SIG-M5 (cell line): ENCODE measurements around the gene ACP5.
"Not testable (repeated sequence)": the region's sequence is repeated elsewhere in the genome, so short reads cannot be mapped to it uniquely, and the experiment has no call there.

Experiments
- DNase-seq: peaks from one replicate; lab custom pipeline; 2025; lab: John Stamatoyannopoulos, UW

The ACP5 gene

GRCh38 chr19:11578258-11579142 lies 1.1 kb upstream of the ACP5 start:
- no peak for DNase-seq

- DNase-seq = no peak
Measured at GRCh38 chr19:11576227-11576626, 1.2 kb downstream of the ACP5 start.

GRCh38 chr19:11574689-11575088 lies 2.8 kb downstream of the ACP5 start:
- no peak for DNase-seq

- DNase-seq = not testable (repeated sequence)
Measured at GRCh38 chr19:11573763-11574162, 3.7 kb downstream of the ACP5 start.

GRCh38 chr19:11573354-11573753 lies 4.1 kb downstream of the ACP5 start:
- DNase-seq = not testable (repeated sequence)

- DNase-seq = no peak
Measured at GRCh38 chr19:11570039-11570462, 7.4 kb downstream of the ACP5 start.

GRCh38 chr19:11566164-11566563 lies 11.3 kb downstream of the ACP5 start:
- DNase-seq = no peak

- DNase-seq = not testable (repeated sequence)
Measured at GRCh38 chr19:11565649-11565980, 11.8 kb downstream of the ACP5 start.

GRCh38 chr19:11564082-11564807 lies 13.2 kb downstream of the ACP5 start:
- DNase-seq = not testable (repeated sequence)

GRCh38 chr19:11563532-11563931 lies 13.9 kb downstream of the ACP5 start:
- DNase-seq = no peak

GRCh38 chr19:11560404-11561051 lies 16.9 kb downstream of the ACP5 start:
- no peak for DNase-seq

GRCh38 chr19:11558881-11559828 lies 18.3 kb downstream of the ACP5 start, which contains the start of gene ELOF1:
TSS of gene ELOF1 (minus strand) at chr19:11559230. CDS start at chr19:11554347, 4,883 bp downstream.
- DNase-seq = peak; percentile 77

- no peak for DNase-seq
Measured at GRCh38 chr19:11556634-11557420, 20.6 kb downstream of the ACP5 start.

- no peak for DNase-seq
Measured at GRCh38 chr19:11555246-11555645, 22.2 kb downstream of the ACP5 start.

- no peak for DNase-seq
Measured at GRCh38 chr19:11554160-11554559, 23.3 kb downstream of the ACP5 start.

GRCh38 chr19:11552666-11553372 lies 24.6 kb downstream of the ACP5 start:
- no peak for DNase-seq

GRCh38 chr19:11551603-11552235 lies 25.7 kb downstream of the ACP5 start:
- DNase-seq = no peak

GRCh38 chr19:11550265-11550664 lies 27.2 kb downstream of the ACP5 start:
- DNase-seq = no peak

- DNase-seq = no peak
Measured at GRCh38 chr19:11549386-11549953, 28.0 kb downstream of the ACP5 start.
